NT2/D1 (cell line): ENCODE measurements around the gene FOXO6.

Experiments used
- DNase-seq: peaks from one replicate; pipeline ENCODE4 v3.0.0-alpha.2; 2011; ENCODE audit warnings: low read depth, low spot score
- H3K27me3 ChIP-seq: 2 replicates; pipeline ENCODE4 v1.6.0; 2011; ENCODE audit warnings: mild to moderate bottlenecking; ENCODE audit not compliant: insufficient read length, insufficient read depth
- H3K36me3 ChIP-seq: 2 replicates; pipeline ENCODE4 v1.6.1; 2011; ENCODE audit warnings: mild to moderate bottlenecking, low read length, mixed read lengths; ENCODE audit not compliant: insufficient read depth, insufficient read length
- H3K4me1 ChIP-seq: 2 replicates; pipeline ENCODE4 v1.5.1; 2011; ENCODE audit not compliant: insufficient read depth, insufficient read length
- H3K4me3 ChIP-seq: 2 replicates; pipeline ENCODE4 v1.5.1; 2011; ENCODE audit warnings: low read depth; ENCODE audit not compliant: insufficient read length
- H3K9ac ChIP-seq: 2 replicates; pipeline ENCODE4 v1.6.0; 2011; ENCODE audit warnings: low read depth; ENCODE audit not compliant: insufficient read length
- H3K9me3 ChIP-seq: 2 replicates; pipeline ENCODE4 v1.5.1; 2011; ENCODE audit warnings: mild to moderate bottlenecking, low read length; ENCODE audit not compliant: insufficient read depth
- SUZ12 ChIP-seq: IDR thresholded peaks from 2 replicates; pipeline ENCODE4 v1.6.1; 2011; ENCODE audit not compliant: insufficient read length, insufficient read depth; ENCODE audit errors: extremely low read depth
- YY1 ChIP-seq: IDR thresholded peaks from 2 replicates; pipeline ENCODE4 v1.6.1; 2011; ENCODE audit not compliant: insufficient read length, insufficient read depth
- ZNF274 ChIP-seq: IDR thresholded peaks from 2 replicates; pipeline ENCODE4 v1.6.1; 2011; ENCODE audit warnings: mild to moderate bottlenecking, low read depth, low read length

FOXO6 gene

GRCh38 chr1:41348394-41348793 is 12.8 kb upstream of the FOXO6 start:
- Histone ChIP-seq H3K36me3 (no peaks in the 10 kb centered on the region), H3K9me3 (no peaks in the 10 kb centered on the region), H3K4me3 (no peak overlapping the region), H3K9ac (no peak overlapping the region), H3K27me3 (peaks cover 93% of the 10 kb centered on the region), H3K4me1 (peaks cover 3% of the 10 kb centered on the region)
- no peak for DNase-seq
- TF ChIP-seq SUZ12 (no peak), YY1 (no peak), ZNF274 (no peak)

DNA sequence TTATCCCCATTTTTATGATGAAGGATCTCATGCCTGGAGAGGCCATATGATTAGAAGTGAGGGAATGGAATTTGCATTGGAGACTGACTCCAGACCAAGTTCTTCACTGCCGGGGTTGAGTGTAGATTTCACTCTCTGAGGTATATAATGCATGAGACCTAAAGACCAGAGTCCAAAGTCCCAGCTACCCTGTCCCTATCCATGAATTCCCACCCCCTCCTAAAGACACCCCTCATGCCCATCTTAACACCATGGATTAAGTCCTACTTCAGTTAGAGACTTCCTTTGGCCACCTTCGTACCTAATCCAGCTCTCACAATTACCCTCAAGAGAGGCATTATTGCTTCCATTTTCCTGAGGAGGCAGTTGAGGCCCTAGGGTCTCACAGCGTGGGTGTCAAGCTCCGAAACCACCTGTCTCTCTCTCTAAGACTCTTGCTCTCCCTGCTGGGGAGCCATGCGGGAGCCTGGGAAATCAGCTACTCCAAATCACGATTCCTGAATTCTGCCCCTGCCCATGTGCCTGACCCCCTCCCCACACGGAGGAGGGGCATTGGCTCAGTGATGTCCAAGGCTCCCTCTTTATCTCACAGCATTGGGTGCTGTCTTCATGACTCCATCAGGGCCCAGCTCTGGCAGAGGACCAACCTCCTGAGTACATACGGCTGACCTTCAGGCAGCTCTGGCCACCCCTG is 11.7 kb upstream of the FOXO6 start:
- H3K4me1 ChIP-seq = peaks cover 3% of the 10 kb centered on the region
- TF ChIP-seq SUZ12 = no peak
- TF ChIP-seq YY1 = no peak
- no peak for TF ChIP-seq ZNF274

GRCh38 chr1:41350055-41350378 is 11.2 kb upstream of the FOXO6 start:
- peaks cover 80% of the 10 kb centered on the region for H3K27me3 ChIP-seq
- H3K9ac ChIP-seq = no peak overlapping the region
- H3K4me1 ChIP-seq = peaks cover 3% of the 10 kb centered on the region
- no peak for DNase-seq
- TF ChIP-seq ZNF274 = no peak
- no peak overlapping the region for H3K4me3 ChIP-seq
- no peaks in the 10 kb centered on the region for H3K36me3 ChIP-seq
- no peaks in the 10 kb centered on the region for H3K9me3 ChIP-seq

More for the DNA sequence above, 11.7 kb upstream of the FOXO6 start:
- peaks cover 82% of the 10 kb centered on the region for H3K27me3 ChIP-seq
- no peak overlapping the region for H3K9ac ChIP-seq
- no peaks in the 10 kb centered on the region for H3K9me3 ChIP-seq
- DNase-seq = no peak
- no peak overlapping the region for H3K4me3 ChIP-seq
- no peaks in the 10 kb centered on the region for H3K36me3 ChIP-seq

DNA sequence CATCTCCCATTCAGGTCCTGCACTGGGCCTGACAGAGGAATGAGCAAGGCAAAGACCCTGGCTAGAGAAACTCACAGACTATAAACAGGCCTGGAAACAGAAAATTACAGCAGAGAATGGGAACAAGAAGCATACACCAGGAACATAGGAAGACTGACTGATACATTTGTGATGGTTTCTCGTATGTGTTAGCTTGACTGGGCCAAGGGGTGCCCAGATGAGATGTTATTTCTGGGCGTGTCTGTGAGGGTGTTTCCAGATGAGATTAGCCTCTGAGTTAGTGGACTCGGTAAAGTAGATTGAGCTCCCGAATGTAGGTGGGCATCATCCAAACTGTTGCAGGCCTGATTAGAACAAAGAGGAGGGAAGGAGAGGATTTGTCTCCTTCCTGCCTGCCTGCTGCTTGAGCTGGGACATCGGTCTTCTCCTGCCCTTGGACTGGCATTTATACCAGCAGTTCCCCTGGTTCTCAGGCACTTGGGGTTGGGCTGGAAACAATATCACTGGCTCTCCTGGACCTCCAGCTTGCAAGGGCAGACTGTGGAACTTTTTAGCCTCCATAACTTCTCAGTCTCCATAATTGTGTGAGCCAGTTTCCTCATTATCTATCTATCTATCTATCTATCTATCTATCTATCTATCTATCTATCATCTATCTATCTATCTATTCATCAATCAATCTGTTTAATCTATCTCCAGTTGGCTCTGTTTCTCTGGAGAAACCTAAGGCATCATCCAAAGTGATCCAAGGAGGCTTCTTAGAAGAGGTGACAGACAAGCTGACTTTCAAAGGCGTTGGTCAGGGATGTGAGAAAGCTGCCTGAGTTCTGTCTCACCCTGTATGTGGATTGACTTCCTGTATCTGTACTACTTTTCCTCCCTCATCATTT is 9.7 kb upstream of the FOXO6 start:
- Histone ChIP-seq H3K4me1 (peaks cover 3% of the 10 kb centered on the region), H3K4me3 (no peak overlapping the region), H3K36me3 (no peaks in the 10 kb centered on the region), H3K9ac (no peak overlapping the region), H3K27me3 (peaks cover 80% of the 10 kb centered on the region), H3K9me3 (no peaks in the 10 kb centered on the region)
- DNase-seq = no peak
- TF ChIP-seq YY1 = no peak
- no peak for TF ChIP-seq SUZ12
- TF ChIP-seq ZNF274 = no peak

- Histone ChIP-seq H3K27me3 (peaks cover 70% of the 10 kb centered on the region), H3K9ac (no peak overlapping the region), H3K36me3 (no peaks in the 10 kb centered on the region), H3K9me3 (no peaks in the 10 kb centered on the region), H3K4me3 (no peak overlapping the region), H3K4me1 (peaks cover 15% of the 10 kb centered on the region)
- DNase-seq = no peak
- TF ChIP-seq YY1 (no peak), SUZ12 (no peak), ZNF274 (no peak)
Measured at GRCh38 chr1:41353744-41354143, 7.5 kb upstream of the FOXO6 start.

DNA sequence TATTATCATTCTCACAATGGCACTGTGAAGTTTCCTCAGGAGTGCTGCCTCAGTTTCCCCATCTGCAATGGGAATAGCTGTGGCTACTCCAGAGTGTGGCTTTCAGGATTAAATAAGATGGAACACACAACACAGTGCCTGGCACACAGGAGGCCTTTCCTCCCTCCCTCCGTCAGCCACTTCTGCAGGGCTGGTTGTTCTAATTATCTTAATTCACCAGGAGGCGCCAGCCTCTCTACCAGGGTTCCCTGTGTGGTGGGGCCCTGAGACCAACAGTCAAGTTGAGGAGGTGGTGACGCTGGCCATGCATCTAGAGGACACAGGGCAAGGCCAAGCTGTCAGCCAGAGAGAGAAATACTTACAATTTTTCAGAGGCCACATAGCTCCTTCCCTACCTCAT is 6.3 kb upstream of the FOXO6 start:
- DNase-seq = no peak
- H3K4me1 ChIP-seq = peaks cover 17% of the 10 kb centered on the region
- H3K27me3 ChIP-seq = peaks cover 69% of the 10 kb centered on the region
- H3K9ac ChIP-seq = no peak overlapping the region
- no peak overlapping the region for H3K4me3 ChIP-seq
- no peaks in the 10 kb centered on the region for H3K36me3 ChIP-seq
- H3K9me3 ChIP-seq = no peaks in the 10 kb centered on the region
- TF ChIP-seq ZNF274 (no peak), SUZ12 (no peak)

- peaks cover 21% of the 10 kb centered on the region for H3K4me1 ChIP-seq
Measured at GRCh38 chr1:41355356-41355755, 5.9 kb upstream of the FOXO6 start.

More at GRCh38 chr1:41355356-41355755, 5.9 kb upstream of the FOXO6 start:
- TF ChIP-seq SUZ12 = no peak
- TF ChIP-seq ZNF274 = no peak
- TF ChIP-seq YY1 = no peak
- no peak overlapping the region for H3K4me3 ChIP-seq
- H3K36me3 ChIP-seq = no peaks in the 10 kb centered on the region
- DNase-seq = no peak
- peaks cover 69% of the 10 kb centered on the region for H3K27me3 ChIP-seq
- H3K9ac ChIP-seq = no peak overlapping the region
- H3K9me3 ChIP-seq = no peaks in the 10 kb centered on the region
